Measurements from ENCODE around the gene LSAMP.

LSAMP gene

GRCh38 chr3:116445311-116445841 is at the start of gene LSAMP:
TSS of gene LSAMP (minus strand) at chr3:116445487.
- DNase-seq (ENCODE audit: low read depth), result no peak

GRCh38 chr3:116492379-116492778 is 47.1 kb upstream of the LSAMP start:
- no peak for DNase-seq (ENCODE audit: low read depth)

- DNase-seq (ENCODE audit: low read depth), result no peak
Measured at GRCh38 chr3:116483135-116483534, 37.8 kb upstream of the LSAMP start.

GRCh38 chr3:116476691-116477090 is 31.4 kb upstream of the LSAMP start:
- DNase-seq (ENCODE audit: low read depth), result no peak

GRCh38 chr3:116474801-116475200 is 29.5 kb upstream of the LSAMP start:
- no peak for DNase-seq (ENCODE audit: low read depth)

GRCh38 chr3:116474032-116474780 is 28.9 kb upstream of the LSAMP start:
- no peak for DNase-seq (ENCODE audit: low read depth)

GRCh38 chr3:116473602-116474001 is 28.3 kb upstream of the LSAMP start:
- no peak for DNase-seq (ENCODE audit: low read depth)

- DNase-seq (ENCODE audit: low read depth), result no peak
Measured at GRCh38 chr3:116470605-116471197, 25.4 kb upstream of the LSAMP start.

- DNase-seq (ENCODE audit: low read depth), result no peak
Measured at GRCh38 chr3:116469546-116469945, 24.3 kb upstream of the LSAMP start.

GRCh38 chr3:116464276-116464798 is 19.1 kb upstream of the LSAMP start:
- DNase-seq (ENCODE audit: low read depth), result no peak

GRCh38 chr3:116453666-116454346 is 8.5 kb upstream of the LSAMP start:
- no peak for DNase-seq (ENCODE audit: low read depth)

- DNase-seq (ENCODE audit: low read depth), result no peak
Measured at GRCh38 chr3:116449546-116450350, 4.5 kb upstream of the LSAMP start.

- no peak for DNase-seq (ENCODE audit: low read depth)
Measured at GRCh38 chr3:116445990-116446389, 703 bp upstream of the LSAMP start.

GRCh38 chr3:116444819-116445310 is 422 bp downstream of the LSAMP start:
- no peak for DNase-seq (ENCODE audit: low read depth)

GRCh38 chr3:116444115-116444747 is 1.1 kb downstream of the LSAMP start:
- no peak for DNase-seq (ENCODE audit: low read depth)

- DNase-seq (ENCODE audit: low read depth), result no peak
Measured at GRCh38 chr3:116443191-116443661, 2.1 kb downstream of the LSAMP start.

GRCh38 chr3:116442331-116443021 is 2.8 kb downstream of the LSAMP start:
- DNase-seq (ENCODE audit: low read depth), result no peak

GRCh38 chr3:116441652-116442051 is 3.6 kb downstream of the LSAMP start:
- no peak for DNase-seq (ENCODE audit: low read depth)

GRCh38 chr3:116440196-116440595 is 5.1 kb downstream of the LSAMP start:
- DNase-seq (ENCODE audit: low read depth), result peak; percentile 5

GRCh38 chr3:116433552-116433951 is 11.7 kb downstream of the LSAMP start:
- no peak for DNase-seq (ENCODE audit: low read depth)
